NCI-H146 treated with DMSO at 0.1 percent for 48 hours (cell line): ENCODE measurements around the gene CFAP99.

Experiments used
- DNase-seq: peaks from one replicate; lab custom pipeline; 2025; ENCODE audit not compliant: unreplicated experiment; lab: John Stamatoyannopoulos, UW

CFAP99 gene

GRCh38 chr4:2445130-2445529 is 26.4 kb downstream of the CFAP99 start:
- DNase-seq = no peak

GRCh38 chr4:2445571-2445970 is 26.8 kb downstream of the CFAP99 start:
- no peak for DNase-seq

- DNase-seq = no peak
Observed at GRCh38 chr4:2446656-2447564, 28.2 kb downstream of the CFAP99 start.

GRCh38 chr4:2448589-2448988 is 29.8 kb downstream of the CFAP99 start:
- DNase-seq = no peak

GRCh38 chr4:2449051-2449450 is 30.3 kb downstream of the CFAP99 start:
- no peak for DNase-seq

GRCh38 chr4:2449511-2450392 is 31.0 kb downstream of the CFAP99 start:
- DNase-seq = no peak

- DNase-seq = no peak
Observed at GRCh38 chr4:2450394-2451035, 31.8 kb downstream of the CFAP99 start.

- DNase-seq = no peak
Observed at GRCh38 chr4:2451036-2451520, 32.3 kb downstream of the CFAP99 start.

GRCh38 chr4:2451821-2452785 is 33.3 kb downstream of the CFAP99 start:
- no peak for DNase-seq

- DNase-seq = no peak
Observed at GRCh38 chr4:2457481-2458295, 38.9 kb downstream of the CFAP99 start.

- DNase-seq = no peak
Observed at GRCh38 chr4:2458546-2459491, 40.1 kb downstream of the CFAP99 start.

GRCh38 chr4:2459589-2460349 is 41.0 kb downstream of the CFAP99 start:
- DNase-seq = no peak

- DNase-seq = peak; percentile 6
Observed at GRCh38 chr4:2461246-2461960, 42.6 kb downstream of the CFAP99 start.

- DNase-seq = peak; percentile 22
Observed at GRCh38 chr4:2462218-2462991, 43.6 kb downstream of the CFAP99 start.

GRCh38 chr4:2462992-2463762 is 44.4 kb downstream of the CFAP99 start:
- no peak for DNase-seq
